Measurements from ENCODE around the gene MTUS2.

- TF ChIP-seq CTCF (IDR thresholded peaks at IDR 0.05; ENCODE audit: poor library complexity), result no peak
- peak; percentile 47 for TF ChIP-seq EZH2 (IDR thresholded peaks at IDR 0.05; ENCODE audit: borderline replicate concordance)
- TF ChIP-seq EZH2phosphoT487 (IDR thresholded peaks at IDR 0.05; ENCODE audit: low read depth, severe bottlenecking, unreplicated experiment), result no peak
These were observed at the start of gene MTUS2 for GRCh38 chr13:28820099-28821051.

Measured in hepatocyte (in vitro differentiated cells).